NCI-H2196 (cell line): ENCODE results near the gene GRAMD2A.

Experiments
- DNase-seq: peaks from one replicate; lab custom pipeline; 2025; ENCODE audit not compliant: unreplicated experiment; lab: John Stamatoyannopoulos, UW

GRAMD2A gene

DNA sequence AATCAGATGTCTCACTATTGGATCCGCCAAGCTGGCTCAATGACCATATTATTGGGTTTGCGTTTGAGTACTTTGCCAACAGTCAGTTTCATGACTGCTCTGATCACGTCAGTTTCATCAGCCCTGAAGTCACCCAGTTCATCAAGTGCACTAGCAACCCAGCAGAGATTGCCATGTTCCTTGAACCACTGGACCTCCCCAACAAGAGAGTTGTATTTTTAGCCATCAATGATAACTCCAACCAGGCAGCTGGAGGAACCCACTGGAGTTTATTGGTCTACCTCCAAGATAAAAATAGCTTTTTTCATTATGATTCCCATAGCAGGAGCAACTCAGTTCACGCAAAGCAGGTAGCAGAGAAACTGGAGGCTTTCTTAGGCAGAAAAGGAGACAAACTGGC, 57.9 kb downstream of the GRAMD2A start:
- DNase-seq = no peak

- peak; percentile 5 for DNase-seq
Measured at GRCh38 chr15:72136170-72137051, 61.2 kb downstream of the GRAMD2A start.

DNA sequence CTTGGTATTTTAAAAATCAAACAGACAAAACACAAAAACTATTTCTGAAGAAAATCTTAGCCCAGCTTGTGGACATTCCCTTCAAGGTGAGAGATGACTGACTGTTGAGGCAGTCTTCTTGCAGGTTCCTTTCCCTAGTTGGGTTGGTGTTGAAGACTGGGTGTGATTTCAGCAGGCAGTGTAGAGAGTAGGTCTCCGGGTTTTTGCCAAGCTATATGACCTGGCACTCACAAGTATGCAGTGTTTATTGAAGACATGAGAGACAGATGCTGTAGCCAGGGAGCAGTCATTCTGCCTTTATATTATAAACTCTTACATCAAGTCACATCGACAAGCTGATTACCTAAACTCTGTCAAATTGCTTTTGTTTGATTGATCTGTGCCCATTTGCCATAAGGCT, 61.9 kb downstream of the GRAMD2A start:
- DNase-seq = no peak

DNA sequence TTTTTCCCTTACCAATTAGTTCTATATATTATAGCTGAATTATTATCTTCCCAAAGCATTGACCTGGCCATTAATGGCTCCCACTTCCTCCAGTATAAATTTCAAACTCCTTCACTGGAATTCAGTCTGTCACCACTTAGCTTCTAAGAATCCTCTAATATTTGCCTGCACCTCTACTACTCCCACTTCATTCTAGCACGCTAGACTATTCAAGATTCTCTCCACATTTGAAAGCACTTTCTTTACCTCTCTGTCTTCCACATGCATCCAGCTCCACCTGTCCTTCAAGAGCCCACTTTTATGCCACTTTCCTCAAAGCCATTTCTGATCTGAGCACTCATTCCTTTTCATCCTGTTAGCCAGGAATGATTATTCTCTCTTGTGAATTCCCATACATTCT, 64.4 kb downstream of the GRAMD2A start:
- no peak for DNase-seq

DNA sequence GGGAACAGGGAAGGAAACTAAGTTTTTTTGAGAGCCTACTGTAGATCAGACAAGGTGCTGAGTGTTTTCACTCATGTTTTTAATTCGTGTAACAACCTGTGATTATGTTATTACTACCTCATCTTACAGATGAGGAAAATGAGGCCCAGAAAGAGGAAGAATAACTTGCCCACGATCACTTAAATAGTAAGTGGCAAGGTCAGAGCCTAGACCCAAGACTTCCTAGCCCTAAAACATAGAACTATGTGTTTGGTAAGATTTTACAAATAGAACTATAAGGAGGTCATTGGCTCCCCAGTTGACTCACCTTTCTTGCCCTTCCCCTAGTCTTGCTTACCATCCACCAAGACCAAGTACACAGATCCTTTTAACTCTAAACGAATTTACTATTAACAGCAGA, 65.7 kb downstream of the GRAMD2A start:
- DNase-seq = no peak

- DNase-seq = no peak
Measured at GRCh38 chr15:72130272-72130671, 67.3 kb downstream of the GRAMD2A start.

- no peak for DNase-seq
Measured at GRCh38 chr15:72128359-72128758, 69.2 kb downstream of the GRAMD2A start.

- no peak for DNase-seq
Measured at GRCh38 chr15:72127724-72128322, 69.8 kb downstream of the GRAMD2A start.

- DNase-seq = no peak
Measured at GRCh38 chr15:72124218-72124617, 73.4 kb downstream of the GRAMD2A start.

DNA sequence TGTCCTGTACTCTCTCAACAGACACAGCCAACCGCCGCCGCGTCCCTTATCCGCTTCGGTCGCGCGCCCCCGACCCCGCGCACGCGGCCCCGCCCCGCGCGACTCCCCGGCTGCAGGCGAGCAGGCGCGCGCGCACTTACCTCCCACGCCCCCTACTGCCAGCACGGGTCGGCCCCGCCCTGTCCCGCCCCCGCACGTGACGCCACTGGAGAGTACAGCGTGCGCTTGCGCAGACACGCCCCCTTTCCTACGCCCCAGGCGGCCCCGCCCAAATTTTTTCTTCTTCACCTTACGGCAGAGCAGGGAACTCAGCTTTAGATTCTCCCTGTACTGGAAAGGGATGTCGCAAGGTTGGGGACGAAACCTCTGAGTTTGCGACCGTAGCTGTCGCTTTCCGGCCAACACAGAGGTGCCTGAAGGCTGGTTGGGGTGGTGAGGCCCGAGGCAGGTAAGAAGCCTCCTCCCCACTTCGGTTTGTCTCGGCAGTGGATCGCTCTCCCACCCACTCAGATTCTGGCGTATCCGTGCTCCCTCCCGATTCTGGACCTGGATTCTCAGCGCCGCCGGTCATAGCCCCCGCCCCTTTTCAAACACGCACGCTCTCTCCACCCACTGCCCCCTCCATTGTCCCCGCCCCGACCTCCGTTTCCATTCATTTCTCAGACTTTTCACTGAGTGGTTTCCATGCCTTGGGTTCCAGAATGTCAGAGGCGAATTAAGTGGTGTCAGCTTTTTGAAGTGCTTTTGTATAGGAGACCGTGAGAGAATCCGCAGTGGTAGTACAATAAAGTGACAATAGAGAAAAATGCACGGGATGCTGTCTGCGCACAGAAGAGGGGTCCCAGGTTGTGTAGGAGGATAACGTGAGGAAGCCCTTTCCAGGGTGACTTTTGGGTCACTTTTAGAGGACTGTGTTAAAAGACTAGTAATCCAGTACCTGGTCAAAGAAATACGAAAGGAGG, 79.3 kb downstream of the GRAMD2A start, which contains the start of the genes MYO9A and SENP8:
TSS of gene MYO9A (minus strand) at position 134 of the 962 bp plus-strand sequence. CDS start 71,587 bp downstream, outside the sequence.
TSS of gene SENP8 (plus strand) at position 387 of the 962 bp plus-strand sequence. CDS start 21,221 bp downstream, outside the sequence.
- peak; percentile 91 for DNase-seq

GRCh38 chr15:72117486-72118016, 80.0 kb downstream of the GRAMD2A start:
- DNase-seq = no peak

DNA sequence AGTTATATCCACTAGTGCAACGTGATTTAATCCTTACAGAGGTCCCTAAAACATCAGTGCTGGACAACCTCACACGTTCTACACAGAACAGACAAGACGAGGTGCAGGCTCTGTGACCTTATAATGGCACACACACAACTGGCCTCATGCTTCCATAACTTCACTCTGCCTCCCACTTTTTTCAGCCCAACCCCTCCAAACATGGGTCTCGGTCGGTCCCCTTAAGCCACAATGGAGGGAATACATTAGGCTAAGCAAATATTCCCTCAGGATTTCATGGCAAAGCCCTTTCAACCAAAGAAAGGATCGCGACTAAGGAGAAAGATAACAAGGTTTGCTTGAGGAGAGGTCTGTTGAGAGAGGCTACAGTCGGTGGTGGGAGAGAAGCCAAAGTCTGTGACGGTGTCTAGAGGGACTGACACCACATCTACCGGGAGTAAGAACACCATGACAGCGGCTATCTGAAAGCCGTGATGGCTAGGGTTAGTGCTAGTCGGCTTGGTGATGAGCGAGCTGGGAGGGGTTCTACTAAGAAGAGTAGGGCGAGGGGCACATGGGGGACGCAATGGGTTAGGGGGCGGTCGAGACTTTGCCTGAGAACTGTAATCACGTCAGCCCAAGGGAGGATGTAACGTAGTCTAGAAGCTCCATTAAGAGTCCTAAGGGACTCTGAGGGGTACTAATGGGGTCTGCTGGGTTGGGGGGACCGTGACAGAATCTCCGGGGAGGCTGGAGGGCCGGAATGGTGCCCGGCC, 80.7 kb downstream of the GRAMD2A start:
- no peak for DNase-seq

DNA sequence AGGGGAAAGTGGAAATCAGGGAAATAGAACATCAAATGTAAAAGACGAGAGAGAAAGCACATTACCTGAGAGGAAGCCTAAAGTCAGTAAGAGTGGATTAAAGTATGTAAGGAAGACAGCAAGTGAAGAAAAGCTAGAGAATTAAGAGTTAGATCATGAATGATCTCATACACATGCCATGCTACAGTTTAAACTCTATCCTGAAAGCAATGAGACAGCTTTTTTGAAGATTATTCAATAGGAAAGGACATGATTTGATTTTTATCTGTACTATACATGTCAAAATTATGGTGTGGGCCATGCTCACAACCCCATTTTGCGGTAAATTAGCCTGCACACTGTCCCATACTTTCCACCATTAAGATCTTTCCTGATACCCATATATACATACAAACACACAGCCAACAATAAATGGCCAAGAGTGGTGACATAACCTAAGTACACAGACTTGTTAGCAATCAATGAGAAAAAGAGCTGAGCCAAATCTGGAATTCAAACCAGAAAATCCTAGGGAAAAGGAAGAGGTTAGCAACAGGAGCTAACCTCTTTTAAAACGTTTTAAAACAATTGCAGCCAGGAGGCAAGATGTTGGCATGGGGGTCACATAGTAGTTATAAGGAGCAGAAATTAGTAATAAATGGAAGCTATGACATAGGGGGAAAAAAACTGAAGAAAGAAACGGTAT, 84.1 kb downstream of the GRAMD2A start:
- no peak for DNase-seq

DNA sequence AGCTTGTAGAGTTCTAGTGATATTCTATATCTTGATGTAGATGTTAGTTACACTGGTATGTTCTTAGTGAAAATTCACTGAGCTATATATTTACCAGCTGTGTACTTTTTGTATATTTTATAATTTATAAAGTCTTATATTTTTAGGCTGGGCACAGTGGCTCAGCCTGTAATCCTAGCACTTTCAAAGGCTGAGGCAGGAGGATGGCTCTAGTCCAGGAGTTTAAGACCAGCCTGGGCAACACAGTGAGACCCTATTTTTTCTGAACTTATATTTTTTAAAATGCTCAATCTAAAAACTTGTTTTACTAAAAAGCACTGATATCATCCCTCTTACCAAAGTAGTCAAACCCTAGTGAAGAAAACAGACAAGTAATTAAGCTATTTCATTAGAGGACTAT, 84.8 kb downstream of the GRAMD2A start:
- no peak for DNase-seq

DNA sequence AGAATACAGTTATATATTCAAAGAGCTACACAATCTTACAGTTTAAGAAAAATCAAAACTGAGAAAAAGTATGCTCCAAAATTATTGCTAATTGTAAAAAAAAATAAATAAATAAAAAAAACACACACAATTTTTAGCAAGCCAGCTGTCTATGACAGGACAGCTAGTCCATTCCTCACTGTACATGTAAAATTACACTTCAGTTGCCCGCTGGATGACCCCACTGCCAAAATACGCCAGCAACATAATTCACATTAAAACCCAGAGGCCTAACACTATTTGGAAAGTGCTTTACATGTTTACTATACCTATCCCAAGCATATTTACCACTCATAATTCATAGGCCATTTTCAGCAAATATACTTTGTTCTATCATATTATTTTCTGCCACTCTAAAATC, 85.5 kb downstream of the GRAMD2A start:
- no peak for DNase-seq

DNA sequence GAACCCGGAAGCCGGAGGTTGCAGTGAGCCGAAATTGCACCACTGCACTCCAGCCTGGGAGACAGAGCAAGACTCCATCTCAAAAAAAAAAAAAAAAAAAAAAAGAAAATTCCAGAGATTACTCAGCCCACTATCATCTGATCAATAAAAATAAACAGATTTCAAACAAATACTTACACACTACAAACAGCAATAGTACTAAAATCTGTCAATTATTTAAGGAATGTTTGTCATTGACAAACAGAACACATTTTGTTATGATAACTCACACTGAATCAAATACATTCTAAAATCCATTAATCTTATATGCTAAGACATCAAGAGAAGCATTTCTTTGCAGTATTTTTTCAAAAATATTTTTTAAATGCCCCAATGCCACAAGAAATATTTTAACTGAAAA, 87.2 kb downstream of the GRAMD2A start:
- DNase-seq = no peak
